ENCODE results near the gene MAP3K7. TPM values are rescaled to one million over a fixed set of nuclear protein-coding genes. Genes with fewer than 3 reads are reported as not detected.

The MAP3K7 gene
- total RNA-seq, 2 donors from 2014 or later, result 25.2 to 32.6 TPM

DNA sequence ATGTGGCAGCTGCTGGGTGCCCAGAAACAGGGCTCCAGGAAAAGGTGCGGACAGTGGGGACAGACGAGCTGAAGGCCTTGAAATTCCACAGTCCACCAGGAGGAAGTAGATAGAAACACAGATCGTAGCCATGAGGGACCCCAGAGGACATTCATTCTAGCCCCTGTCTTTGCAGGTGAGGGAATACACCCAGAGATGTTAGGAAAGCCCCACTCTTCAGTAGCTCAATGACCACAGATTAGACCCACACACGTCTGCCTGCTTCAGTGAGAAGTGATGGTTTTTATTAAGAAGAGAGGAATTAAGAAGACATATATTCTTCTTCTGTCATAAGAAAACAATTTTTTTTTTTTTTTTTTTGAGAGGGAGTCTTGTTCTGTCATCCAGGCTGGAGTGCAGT, 123.0 kb downstream of the MAP3K7 start:
- peaks cover 23 to 60% of the 10 kb centered on the region in 2 donors for H3K4me1 Mint-ChIP-seq (ENCODE audit: low read depth in 2 of 2)

More for the DNA sequence above, 123.0 kb downstream of the MAP3K7 start:
- ATAC-seq, result no peak
- H3K27me3 Mint-ChIP-seq, result peaks cover 0 to 18% of the 10 kb centered on the region in 2 donors
- H3K27ac Mint-ChIP-seq, result peak overlapping the region; percentile 48 to 67
- no peaks in the 10 kb centered on the region for H3K36me3 Mint-ChIP-seq
- H3K9me3 Mint-ChIP-seq, result no peaks in the 10 kb centered on the region
- peak overlapping the region; percentile 29 for H3K4me3 Mint-ChIP-seq
- DNase-seq (ENCODE audit: low spot score), result no peak
